ENCODE measurements around the gene WDR19.

DNA sequence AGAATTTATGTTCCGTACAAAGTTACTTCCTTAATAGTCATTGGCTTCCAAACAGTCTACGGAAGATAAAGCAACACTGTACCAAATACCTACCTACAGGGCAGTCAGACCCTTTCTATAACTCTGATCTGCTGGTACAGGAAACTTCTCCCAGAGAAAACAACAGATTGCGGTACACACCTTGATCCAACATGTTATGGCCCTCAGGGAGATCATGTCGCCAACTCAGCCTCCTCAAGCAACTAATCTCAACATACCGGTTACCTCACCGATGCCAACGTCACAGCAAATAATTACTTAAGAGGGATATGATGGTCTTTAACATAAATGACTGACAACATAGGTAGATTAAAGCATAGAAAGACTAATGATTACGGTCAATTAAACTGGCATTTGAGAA is 113.5 kb downstream of the WDR19 start:
- TF ChIP-seq CTCF (conservative IDR thresholded peaks at IDR 0.05) (no peak), ZFX (IDR thresholded peaks at IDR 0.05) (no peak)
